ENCODE results near the gene FERMT3.

GRCh38 chr11:64226507-64227051, 20.1 kb downstream of the FERMT3 start:
- TF ChIP-seq GATA3 (IDR thresholded peaks at IDR 0.05; ENCODE audit: low read depth, low read length), result no peak
- TF ChIP-seq GATA2 (IDR thresholded peaks at IDR 0.05; ENCODE audit: low read depth, low read length), result no peak

All from SH-SY5Y (cell line).